ENCODE results near the gene MED9.

MED9 gene

DNA sequence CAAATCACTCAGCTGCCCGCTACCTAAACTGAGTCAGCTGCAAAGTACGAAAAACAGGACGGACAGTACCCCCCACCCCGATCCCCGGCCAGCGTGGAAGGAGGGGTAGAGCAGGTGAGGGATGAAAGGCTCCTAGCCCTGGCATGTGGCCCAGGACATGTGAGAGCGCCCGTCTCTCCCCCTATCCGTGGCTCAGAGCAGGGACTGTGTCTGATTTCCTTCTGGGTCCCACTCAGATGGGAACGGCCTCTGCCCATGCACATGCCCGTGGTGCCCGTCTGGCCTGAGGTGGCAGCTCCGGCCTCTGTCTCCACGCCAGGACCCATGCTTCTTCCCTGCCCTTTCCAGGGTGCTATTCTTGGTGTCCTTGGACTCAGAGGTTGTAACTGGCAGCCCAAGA is 49.6 kb downstream of the MED9 start:
- TF ChIP-seq, protein P1, sequence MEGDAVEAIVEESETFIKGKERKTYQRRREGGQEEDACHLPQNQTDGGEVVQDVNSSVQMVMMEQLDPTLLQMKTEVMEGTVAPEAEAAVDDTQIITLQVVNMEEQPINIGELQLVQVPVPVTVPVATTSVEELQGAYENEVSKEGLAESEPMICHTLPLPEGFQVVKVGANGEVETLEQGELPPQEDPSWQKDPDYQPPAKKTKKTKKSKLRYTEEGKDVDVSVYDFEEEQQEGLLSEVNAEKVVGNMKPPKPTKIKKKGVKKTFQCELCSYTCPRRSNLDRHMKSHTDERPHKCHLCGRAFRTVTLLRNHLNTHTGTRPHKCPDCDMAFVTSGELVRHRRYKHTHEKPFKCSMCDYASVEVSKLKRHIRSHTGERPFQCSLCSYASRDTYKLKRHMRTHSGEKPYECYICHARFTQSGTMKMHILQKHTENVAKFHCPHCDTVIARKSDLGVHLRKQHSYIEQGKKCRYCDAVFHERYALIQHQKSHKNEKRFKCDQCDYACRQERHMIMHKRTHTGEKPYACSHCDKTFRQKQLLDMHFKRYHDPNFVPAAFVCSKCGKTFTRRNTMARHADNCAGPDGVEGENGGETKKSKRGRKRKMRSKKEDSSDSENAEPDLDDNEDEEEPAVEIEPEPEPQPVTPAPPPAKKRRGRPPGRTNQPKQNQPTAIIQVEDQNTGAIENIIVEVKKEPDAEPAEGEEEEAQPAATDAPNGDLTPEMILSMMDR (IDR thresholded peaks at IDR 0.05; ENCODE audit: low read depth, low read length, missing control alignments) = no peak
- no peak for DNase-seq (ENCODE audit: extremely low read depth, low read depth)
- no peak overlapping the region for H3K4me3 ChIP-seq (replicated peaks; ENCODE audit: low read depth, low read length)

DNA sequence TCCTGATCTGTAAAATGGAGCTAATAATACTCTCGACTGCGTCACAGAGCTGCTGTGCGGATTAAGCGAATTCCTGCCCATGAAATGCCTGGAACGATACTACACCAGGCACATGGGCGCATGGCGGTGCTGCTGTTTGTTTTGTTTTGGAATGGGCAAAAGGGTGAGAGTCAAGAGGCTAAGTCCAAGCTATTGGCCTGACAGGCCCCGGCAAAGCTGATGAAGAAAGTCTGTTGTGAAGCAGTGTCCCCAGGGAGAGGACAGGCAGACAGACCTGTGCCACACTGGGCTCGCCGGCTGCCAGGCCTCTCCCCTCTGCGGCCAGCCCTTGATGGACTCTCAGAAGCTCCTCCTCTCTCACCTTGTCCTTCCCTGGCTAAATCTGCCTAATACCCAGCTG is 50.7 kb downstream of the MED9 start:
- no peak for DNase-seq (ENCODE audit: extremely low read depth, low read depth)
- TF ChIP-seq, protein P1 (IDR thresholded peaks at IDR 0.05; ENCODE audit: low read depth, low read length, missing control alignments) = no peak

DNA sequence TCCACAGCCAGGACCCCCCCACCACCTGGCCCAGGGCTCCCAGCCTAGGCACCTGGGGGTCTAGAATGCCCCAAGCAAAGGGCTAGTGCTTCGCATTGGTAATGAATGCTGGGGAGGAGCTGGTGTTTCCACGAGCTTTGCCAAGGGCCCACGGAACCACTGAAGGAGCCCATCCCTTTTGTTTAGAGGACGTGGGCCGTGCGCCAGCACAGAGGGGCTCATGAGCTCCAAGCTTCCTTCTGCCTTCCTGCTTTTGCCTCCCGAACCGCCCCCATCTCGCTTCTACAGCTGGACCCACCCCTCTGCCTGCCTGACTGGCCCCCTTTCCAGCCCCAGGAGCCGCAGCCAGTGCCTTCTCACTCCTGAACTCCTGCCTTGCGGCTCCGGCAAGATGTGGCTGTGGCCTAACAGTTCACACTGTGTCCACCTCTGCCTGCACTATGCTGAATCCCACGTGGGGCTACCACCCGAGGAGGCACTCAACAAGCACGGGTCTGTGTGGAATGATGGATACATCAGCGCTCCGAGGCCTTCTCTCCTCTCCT is 51.2 kb downstream of the MED9 start:
- H3K4me3 ChIP-seq (replicated peaks; ENCODE audit: low read depth, low read length) = no peak overlapping the region
- TF ChIP-seq, protein P1 (IDR thresholded peaks at IDR 0.05; ENCODE audit: low read depth, low read length, missing control alignments) = no peak
- DNase-seq (ENCODE audit: extremely low read depth, low read depth) = no peak

More for the DNA sequence above, 50.7 kb downstream of the MED9 start:
- no peak overlapping the region for H3K4me3 ChIP-seq (replicated peaks; ENCODE audit: low read depth, low read length)

DNA sequence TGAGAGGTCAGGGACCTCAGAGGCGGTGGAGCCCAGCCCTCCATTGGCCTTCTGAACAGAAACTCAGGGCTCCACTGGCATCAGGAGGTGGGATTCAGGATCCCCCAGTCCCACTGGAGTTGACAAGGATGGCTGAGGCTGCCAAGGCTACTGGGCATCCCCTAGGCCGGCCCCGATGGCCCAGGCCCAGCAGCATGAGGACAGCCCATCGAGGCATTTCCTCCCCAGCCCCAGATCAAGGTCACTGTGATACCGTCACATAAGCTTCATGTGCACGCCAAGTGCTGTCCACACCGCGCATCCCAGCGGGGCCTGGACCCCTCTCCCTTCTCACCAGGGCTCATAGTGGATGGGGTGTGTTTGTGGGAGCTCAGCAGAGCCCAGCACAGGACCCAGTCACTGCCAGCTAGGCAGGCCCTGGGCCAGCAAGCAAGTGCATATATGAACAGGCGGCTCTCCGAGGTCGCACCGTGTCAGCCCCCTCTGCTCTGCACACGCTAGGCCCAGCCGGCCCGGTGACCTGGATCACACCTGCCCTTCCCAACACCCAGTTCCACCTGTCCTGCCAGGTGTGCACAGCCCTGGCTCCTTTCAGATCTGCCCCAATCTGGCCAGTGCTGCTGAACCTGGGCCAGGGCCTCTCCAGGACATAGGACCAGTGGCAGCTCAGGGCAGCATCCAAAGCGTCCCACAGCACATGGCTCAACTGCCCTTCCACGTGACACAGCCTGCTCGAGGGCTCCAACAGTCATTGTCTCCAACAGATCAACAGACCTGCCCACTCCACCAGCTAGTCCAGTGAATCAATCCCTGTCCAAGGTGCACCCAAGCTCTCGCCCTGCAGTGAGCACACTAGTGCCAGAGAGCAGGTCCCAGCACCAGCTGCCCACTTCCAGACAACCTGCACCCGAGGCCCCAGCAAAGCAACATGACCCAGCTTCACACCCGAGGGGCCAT is 52.2 kb downstream of the MED9 start:
- no peak overlapping the region for H3K4me3 ChIP-seq (replicated peaks; ENCODE audit: low read depth, low read length)
- DNase-seq (ENCODE audit: extremely low read depth, low read depth) = no peak
- TF ChIP-seq, protein P1 (IDR thresholded peaks at IDR 0.05; ENCODE audit: low read depth, low read length, missing control alignments) = no peak

DNA sequence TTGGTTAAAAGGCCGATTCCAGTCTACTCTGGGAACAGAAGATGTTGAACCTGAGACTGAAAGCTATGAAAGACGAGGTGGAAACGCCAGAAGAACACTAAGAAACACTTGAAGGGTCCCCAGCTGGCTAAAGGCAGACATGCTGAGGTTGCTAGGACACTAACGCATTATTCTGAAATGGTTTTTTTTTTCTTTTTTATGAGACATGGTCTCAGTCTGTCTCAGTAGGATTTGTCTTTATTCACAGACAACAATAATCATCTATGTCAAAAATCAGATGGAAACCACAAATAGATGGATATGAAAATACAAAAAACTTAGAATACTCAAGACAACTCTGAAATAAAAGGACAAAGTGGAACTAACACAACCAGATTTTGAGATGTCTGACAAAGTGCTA is 54.4 kb downstream of the MED9 start:
- no peak for DNase-seq (ENCODE audit: extremely low read depth, low read depth)
- TF ChIP-seq, protein P1 (IDR thresholded peaks at IDR 0.05; ENCODE audit: low read depth, low read length, missing control alignments) = no peak

DNA sequence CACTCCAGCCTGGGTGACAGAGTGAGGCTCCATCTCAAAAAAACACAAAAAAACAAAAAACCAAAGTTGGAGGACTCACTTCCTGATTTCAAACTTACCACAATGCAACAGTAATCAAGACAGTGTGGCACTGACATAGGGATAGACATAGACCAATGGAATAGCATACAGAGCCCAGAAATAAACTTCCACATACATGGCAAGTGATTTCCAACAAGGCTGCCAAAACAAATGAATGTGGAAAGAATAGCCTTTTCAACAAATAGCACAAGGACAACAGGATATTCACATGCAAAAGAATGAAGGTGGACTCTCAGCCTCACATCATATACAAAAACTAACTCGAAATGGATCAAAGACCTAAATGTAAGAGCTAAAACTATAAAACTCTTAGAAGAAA is 56.2 kb downstream of the MED9 start:
- H3K4me3 ChIP-seq (replicated peaks; ENCODE audit: low read depth, low read length) = no peak overlapping the region
- no peak for DNase-seq (ENCODE audit: extremely low read depth, low read depth)
- TF ChIP-seq, protein P1 (IDR thresholded peaks at IDR 0.05; ENCODE audit: low read depth, low read length, missing control alignments) = no peak

More for the DNA sequence above, 54.4 kb downstream of the MED9 start:
- H3K4me3 ChIP-seq (replicated peaks; ENCODE audit: low read depth, low read length) = no peak overlapping the region

Measured in HFF-Myc (cell line).